HG03378 (cell line): Measurements from ENCODE around the gene NNT.

Experiments
- ATAC-seq: cut with Tn5 transposase; IDR thresholded peaks from one replicate; pipeline ENCODE4 v1.9.1; 2021; ENCODE audit warnings: mild to moderate bottlenecking, moderate library complexity; ENCODE audit not compliant: unreplicated experiment

Gene NNT

DNA sequence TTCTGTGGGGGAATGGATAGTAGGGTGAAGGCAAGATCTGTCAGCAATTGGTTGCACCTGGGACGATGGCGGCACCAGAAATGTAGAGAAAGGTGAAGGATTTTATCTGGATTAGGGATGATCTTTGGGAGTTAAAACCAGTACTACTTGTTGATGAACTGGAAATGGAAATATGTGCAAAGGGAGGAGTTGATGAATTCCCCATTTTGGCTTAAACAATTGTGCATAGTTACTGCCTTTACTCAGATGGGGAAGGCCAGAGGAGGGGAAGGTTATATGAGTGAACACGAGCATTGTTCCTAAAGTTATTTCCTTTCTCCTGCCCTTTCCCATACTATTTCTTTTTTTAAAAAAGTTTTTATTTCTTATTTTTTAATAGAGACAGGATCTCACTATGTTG, 19.1 kb downstream of the NNT start:
- ATAC-seq = no peak

DNA sequence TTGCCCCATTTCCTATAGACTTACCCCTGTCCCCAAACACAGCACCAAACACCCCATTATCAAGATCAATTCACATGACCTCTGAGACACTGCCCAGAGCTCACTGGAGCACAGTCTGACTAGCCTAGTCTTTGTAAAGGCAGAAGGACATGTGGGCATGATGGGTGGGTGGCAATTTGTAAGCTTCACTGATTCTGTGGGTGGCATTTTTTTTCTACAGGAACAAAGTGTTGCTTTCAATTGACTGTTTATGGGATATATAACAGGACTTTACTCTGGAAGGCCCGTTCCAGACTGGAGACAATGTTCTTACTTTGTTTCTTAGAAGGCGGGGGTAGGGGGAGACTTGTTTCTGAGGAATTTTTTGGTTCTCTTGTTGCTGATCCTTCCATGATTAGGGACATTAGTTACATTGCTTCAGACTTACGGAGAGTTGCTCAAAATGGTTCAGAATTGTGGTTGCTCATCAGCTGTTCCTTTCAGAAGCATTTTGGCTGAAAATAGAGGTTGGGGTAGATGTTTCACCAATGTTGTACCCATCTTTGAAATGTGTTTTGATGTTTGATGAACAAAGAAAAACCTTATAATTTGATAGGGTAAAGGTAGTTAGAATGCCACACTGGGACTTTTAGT, 20.2 kb downstream of the NNT start:
- ATAC-seq = no peak

DNA sequence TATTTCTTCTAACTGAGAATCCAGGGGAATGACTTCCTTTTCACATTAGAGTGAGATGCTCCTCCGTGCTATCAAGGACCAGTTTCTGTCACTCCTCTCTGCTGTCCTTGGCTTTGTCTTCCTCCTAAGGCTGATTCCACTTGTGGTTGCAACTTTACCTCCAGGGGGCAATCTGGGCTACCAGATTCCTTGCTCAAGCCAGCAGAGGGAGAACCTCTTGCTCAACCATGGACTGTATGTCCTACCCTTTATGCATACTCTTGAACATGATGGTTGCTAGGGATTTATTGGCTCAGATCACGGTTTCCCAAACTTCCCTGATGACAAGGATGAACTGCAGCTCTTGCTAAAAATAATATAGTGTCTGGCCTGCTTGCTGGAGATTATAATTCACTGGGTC, 24.0 kb downstream of the NNT start:
- no peak for ATAC-seq

DNA sequence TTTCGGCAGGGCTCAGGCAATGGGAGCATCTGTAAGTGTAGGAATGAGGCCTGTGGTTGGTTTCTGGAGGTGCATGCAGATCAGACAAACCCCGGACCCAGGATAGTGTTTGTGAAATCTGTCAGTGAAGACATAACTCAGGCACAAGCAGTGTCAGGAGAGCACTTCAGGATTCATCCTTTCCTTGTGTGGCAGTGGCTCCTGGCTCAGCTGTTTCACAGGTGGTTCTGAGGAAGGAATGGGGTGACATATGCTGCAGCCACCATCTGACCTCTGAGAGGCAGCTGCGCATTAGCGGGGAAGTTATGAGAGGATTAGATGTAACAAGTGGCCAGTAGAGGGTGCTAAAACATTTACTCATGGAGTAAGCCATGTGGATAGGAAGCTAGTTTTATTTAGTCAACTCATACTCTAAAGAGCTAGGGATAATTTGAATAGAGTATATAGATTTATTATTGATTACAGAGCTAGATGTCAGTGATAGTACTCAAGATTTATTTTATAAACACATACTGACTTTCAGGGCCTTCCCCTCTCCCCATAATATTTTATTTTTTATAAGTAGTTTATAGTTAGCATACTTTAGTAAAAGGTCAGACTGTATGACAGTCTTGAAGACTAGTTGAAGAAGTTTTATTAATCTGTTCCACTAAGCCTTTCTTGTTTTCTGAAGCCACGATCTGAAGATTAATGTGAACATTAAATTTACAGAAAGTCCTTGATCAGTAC, 28.4 kb downstream of the NNT start:
- ATAC-seq = peak; percentile 93

DNA sequence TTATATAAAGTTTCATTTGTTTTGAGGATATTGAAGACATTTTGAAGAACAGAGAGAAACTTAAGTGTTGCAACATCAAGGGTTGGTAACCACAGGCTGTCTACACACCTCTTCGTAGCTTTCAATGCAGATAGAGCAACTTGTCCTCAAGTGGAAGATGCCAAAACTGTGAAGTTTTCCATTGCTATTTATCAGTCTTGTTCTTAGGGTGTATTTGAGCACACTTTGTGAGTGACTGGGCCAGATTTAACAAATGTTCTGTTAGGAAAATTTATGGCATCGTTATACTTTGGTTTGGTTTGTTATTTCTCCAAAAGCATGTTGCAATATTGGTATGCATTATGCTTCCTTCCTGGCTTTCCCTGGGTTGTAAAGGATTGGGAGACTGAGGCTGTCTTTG, 31.6 kb downstream of the NNT start:
- ATAC-seq = no peak

DNA sequence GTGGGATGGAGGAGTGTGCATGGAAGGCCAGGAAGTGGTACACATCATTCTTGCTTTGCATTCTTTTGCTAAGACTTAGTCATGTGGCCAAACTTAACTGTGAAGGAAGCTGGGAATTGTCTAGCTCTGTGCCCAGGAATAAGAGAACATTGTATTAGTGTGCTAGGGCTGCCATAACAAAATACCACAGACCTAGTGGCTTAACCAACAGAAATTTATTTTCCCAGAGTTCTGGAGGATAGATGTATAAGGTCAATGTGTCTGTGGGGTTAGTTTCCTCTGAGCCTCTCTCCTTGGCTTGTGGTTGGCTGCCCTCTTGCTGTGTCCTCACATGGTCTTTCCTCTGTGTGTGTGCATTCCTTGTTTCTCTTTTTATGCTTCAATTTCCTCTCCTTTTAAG, 32.4 kb downstream of the NNT start:
- no peak for ATAC-seq

DNA sequence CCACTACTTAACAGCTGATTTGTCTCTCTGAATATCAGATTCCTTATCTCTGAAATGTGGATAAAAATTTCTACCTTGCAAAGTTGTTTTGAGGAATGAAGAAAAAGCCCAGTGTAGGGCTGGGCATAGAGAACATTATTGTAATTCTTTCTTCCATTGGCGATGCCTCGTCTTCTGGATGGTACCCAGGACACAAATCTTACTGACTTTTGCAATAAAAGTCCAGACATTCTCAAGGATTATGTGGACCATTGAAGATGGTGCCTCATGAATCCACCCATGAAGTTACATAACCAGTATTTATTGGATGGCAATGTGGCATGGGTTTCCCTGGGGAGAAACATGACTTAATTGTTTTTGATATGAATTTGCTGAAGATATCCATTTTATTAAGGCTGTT, 33.1 kb downstream of the NNT start:
- no peak for ATAC-seq

DNA sequence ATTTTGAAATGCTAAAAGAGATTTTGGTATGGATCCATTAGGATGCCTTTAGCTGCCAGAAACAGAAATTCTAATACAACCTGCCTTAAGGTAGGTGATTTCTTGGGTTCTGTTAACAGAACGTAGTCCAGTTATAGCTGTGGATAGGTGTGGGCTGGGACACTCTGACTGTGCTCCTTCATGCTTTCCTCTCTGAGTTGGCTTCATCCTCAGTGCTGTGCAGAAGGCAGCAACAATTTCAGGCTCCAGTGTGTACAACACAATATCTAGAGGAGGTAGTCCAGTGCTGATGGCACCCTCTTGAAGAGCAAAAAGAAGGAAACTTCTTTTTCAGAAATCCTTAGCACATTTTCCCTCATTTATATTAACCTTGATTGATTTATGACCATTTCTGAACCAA, 34.4 kb downstream of the NNT start:
- no peak for ATAC-seq

DNA sequence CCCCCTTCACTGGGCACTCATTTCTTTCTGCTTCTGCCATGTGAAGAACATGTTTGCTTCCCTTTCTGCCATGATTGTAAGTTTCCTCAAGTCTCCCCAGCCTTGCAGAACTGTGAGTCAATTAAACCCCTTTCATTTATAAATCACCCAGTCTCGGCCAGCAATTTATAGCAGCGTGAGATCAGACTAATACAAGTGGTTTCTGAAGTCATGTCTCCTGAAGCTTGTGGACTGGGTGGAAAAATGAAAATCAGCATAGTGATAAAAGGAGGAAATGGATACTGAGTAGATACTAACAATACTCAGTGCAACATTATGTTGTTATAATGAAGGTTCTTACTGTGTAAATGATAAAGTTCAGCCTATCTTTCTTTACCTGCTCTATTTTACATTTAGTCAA, 35.1 kb downstream of the NNT start:
- no peak for ATAC-seq

DNA sequence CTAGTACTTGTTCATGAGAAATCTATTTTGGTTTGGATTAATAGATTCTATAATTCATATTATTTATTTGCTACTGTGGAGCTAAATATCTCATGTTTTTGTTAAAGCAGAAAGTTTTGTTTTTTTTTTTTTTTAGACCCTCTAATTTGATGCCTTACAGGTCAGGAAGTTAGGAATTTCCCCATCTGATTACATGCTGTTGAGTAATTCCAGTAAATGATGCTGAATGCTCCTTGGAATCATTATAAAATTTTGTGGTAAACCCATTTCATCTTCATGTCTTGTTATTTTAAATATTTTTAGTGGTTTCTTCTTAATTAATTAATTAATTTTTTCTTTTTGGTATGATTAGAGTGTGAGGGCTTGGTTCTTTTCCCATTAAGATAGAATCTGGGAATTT, 35.6 kb downstream of the NNT start:
- ATAC-seq = no peak

DNA sequence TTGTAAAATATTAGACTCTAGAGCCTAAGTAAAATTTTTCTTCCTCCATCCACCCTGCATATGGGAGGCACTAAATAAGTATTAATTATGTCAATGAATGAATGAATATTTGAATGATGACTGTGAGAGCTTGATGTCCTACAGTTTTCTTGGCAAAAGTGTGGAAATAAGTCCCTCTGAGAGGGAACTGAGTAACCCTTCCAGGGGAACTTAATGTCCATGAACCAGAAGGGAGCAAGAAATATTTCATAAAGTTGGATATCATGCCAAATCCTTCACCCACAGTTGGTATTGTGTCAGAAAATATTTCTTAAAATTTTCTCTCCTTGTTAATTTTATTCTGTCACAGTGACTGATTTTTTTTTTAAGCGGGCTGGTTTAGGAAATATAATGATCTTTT, 36.6 kb downstream of the NNT start:
- ATAC-seq = no peak

DNA sequence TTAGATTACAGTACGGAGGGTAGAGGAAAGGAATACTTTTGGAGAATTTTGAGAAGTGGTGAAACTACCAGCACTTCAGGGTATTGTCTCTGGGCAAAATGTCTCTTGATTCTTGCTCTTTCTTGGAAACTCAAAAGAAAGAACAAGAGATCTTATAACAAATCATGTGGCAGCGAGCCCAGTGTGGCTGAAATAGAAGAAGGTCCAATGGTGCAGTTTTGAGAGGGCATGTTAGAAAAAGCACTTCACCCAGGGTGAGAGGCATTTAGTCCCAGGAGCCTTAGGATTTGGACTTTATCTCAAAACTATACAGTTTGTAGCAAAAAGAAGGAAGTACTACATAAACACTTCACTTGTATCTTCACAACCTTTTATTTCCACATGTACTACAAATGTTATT, 39.4 kb downstream of the NNT start:
- ATAC-seq = no peak

DNA sequence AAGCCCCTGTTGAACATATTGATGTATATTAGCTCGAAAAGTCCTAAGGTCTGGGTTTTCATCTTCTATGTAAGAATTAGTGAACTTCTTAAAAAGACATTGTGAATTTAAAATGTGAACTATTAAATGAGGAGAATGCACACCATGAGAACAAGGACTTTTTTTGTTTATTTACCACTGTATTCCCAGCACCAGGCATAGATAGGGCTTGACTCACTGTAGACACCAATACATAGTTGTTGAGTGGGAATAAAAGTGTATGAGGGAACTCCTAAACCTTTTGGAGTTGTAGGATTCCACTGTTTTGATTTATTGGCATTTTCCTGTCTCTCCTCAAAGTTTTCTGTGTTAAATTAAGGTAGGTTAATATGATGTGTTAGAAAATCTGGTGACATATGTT, 40.3 kb downstream of the NNT start:
- no peak for ATAC-seq

DNA sequence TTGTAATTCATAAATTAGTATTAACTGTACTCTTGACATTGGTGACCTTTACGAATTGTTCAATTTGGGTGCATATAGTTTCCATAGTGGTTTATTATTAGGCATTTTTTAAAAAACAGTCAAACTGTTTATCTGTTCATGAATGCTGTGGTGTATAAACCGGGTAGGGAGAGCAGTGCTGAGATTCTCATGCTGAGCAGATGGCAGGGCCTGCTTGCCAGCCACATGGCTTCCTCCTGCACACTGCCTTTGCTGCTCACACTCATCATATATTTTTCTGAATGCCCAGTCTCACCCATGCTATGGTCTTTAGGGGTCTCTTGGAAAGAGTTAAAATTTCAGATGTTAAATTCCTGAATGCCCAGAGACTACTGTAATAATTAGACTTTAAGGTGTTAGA, 40.8 kb downstream of the NNT start:
- ATAC-seq = no peak

DNA sequence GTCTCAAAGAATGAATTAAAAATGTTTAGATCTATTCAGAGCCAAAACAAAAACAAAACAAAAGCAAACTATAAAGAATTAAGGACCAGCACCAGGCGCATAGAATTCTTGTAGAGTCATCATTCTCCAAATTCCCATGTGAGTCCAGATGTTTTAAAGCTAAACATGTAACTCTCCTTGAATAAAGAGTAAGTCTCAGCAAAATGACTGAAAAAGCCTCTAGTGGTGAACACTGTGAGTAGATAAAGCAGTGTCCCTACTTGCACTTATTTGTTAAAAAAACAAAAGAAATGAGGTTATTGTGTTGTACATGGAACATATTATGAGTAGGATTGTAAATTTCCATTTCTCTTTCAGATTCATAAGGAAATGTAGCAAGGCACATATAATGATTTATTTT, 44.0 kb downstream of the NNT start:
- ATAC-seq = no peak

DNA sequence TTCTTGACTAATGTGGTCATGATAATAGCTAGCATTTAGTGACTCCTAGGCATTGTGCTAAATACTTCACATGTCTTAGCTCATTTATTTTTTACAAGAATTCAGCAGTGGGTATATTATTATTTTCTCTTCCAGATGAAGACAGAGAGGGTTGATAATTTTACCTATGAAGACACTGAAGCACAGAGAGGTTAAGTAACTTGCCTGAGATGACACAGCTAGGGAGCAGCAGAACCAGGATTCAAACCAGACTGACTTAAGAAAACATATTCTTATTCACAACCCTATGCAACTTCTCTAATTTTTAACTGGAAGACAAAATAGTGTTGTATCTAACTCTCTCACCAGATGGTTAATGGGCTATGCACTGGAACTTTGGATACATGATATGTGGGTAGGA, 44.8 kb downstream of the NNT start:
- ATAC-seq = no peak

DNA sequence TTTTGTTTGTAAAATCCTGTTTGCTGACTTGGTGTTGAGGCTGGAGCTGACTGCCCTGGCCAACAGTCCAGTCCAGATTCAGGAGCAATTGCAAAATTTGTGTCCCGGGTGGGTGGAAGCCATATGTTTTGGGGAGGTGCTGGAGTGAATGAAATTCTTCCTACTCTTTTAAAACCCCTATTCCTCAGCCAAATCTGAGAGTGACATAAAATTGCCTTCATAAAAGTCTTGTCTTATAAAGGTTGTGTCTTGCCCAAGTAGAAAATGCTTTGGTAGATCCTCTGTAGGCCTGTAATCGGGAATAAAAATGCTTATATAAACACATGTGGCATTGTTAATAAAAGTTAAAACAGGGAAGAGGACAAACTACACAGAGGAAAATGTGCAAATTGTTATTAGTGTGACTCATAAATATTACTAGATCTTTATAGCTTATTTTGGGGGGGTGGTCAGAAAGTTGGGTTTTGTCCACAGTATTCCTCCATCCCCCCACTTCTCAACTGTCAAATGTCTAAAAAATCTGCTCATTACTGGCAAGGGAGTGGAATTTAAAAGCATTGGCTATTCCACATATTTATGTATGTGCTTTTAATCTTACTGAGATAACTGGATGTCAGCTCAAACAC, 45.6 kb downstream of the NNT start:
- no peak for ATAC-seq

DNA sequence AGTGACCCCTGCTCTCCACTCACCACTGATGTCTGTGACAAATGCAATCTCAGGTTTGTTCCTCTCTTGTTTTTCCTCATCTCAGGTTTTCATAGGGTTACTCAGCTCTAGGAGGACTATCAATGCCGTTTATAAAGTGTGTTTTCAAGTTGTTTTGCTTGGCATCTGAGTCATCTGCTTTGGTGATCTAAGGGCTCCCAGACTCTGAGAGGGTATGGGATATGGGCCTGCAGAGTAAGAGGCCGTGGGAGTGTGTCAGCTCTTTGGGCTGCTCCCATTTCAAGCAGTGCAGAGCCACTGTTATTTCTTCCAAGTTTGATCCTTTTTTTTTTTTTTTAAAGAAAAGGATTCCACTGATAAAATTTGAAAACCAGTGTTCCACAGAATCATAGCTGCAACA, 46.3 kb downstream of the NNT start:
- no peak for ATAC-seq

DNA sequence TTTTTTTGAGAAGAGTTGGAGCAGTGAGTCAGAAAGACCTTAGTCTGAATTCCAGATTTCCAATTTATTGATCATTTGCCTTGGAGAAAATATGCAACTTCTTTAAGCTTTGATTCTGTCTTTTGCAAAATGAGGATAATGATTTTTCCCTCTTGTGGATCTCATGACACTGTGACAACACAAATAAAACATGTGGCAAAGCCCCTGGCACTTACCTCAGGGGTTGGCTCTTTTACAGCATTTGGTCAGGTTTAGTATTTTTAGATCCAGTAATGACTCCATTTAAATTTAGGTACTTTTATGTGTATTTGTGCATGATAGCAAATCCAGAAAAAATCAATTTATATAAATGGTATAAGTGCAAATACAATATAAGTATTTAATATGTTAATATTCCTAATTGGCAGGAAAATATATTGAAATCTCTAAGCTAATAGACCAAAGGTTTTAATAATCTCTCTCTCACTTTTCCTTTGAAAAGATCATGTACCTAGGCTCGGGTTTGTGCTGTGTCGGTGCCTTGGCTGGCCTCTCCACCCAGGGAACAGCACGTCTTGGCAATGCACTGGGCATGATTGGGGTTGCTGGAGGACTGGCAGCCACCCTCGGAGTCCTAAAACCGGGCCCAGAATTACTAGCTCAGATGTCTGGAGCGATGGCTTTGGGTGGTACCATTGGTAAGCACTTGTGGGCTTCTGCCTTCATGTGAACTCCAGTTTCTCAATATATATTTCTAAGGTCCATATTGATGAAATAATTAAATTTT, 49.7 kb downstream of the NNT start:
- ATAC-seq = no peak

DNA sequence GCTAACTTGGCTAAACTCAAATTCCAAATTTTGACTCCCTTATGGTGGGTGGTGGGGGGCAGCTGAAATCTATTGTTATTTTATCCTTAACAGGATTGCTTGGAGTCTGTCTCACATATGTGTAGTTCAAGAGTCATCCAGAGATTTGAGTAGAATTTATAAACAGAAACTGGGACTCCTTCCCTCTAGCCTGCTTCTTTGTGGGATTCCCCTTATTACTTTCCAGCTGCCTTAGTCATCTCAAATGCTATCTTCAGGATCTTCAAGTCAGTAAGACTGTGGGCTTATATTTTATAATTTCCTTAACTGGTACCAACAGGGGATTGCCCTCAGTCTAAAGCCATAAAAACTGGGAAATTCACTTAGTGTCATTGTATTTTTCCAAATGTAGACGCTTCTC, 55.5 kb downstream of the NNT start:
- ATAC-seq = no peak

DNA sequence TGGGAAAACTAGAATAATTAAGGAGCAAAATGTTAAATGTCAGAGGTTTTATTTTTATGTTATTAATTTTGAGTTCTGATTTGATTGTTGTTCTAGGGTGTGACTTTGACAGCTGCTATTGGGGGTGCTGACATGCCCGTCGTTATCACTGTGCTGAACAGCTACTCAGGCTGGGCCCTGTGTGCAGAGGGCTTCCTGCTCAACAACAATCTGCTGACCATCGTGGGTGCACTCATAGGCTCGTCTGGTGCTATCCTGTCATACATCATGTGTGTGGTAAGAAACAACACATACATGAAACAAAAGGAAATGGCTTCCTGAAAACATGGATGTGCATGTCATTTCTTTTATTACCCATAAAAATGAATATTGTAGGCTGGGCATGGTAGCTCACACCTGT, 56.1 kb downstream of the NNT start:
- no peak for ATAC-seq

DNA sequence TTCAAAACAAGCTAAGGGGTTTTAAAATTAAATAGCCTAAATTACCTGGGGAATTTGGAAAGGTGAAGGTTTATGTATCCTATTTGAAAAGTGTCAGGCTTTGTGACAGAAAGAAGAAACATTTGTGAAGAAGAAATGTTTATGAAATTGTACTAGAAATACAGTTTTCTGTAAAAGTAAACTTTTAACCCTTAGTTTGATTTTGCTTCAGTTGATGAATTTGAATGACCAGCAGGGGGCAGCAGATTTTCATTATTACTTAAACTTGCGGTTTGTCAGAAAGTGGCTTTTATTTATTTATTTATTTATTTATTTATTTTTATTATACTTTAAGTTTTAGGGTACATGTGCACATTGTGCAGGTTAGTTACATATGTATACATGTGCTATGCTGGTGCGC, 58.1 kb downstream of the NNT start:
- no peak for ATAC-seq
